GM21619 (cell line): ENCODE results near the gene CTNNA3.

ENCODE experiments used
- ATAC-seq: cut with Tn5 transposase; IDR thresholded peaks from one replicate; pipeline ENCODE4 v1.9.1; 2021; ENCODE audit not compliant: unreplicated experiment

Gene CTNNA3

DNA sequence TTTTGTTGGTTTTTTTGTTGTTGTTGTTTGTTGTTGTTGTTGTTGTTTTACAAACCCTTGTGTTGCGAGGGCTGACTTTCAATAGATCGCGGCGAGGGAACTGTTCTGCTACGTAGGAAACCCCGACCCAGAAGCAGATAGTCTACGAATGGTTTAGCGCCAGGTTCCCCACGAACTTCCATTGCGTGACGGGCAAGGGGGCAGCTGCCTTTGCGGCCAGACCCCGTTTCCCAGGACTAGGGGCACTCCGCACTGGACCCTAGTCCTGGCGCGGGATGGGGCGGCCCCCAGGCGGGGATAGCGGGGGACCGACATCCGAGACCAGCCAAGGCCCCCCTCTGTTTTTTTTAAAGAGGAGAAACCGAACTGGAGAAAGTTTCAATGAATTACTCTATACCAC, 650.6 kb downstream of the CTNNA3 start:
- ATAC-seq: no peak

DNA sequence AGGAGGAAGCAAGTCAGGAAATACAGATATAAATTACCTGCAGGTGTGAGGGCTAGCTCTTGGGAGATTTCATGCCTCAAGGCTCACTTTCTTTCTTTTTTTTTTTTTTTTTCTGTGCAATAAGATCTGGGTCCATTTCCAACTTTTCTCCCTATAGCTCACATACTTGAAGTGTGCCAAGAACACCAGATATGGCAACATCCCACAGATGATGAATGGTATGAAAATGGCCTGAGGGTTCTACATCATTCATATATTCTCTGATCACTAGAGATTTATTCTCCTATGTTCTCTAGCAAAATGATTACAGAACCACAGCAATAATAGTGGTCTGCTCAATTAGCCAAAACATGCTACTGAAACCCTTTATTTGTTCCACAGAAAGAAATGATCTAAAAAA, 653.0 kb downstream of the CTNNA3 start:
- no peak for ATAC-seq

GRCh38 chr10:67036808-67037207, 659.2 kb downstream of the CTNNA3 start:
- ATAC-seq: no peak

DNA sequence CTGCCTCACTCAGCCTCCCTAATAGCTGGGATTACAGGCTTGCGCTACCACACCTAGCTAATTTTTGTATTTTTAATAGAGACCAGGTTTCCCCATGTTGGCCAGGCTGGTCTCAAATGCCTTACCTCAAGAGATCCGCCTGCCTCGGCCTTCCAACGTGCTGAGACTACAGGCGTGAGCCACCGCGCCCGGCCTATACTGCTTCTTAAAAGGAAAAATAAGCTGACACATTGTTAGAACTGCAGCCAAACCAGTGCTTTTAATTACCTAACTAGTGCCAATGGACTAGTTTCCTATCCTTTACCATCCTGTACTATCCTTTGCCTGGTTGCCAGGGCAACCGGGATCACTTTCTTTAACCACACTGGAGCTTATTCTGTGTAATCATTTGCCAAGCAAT, 662.1 kb downstream of the CTNNA3 start:
- no peak for ATAC-seq

DNA sequence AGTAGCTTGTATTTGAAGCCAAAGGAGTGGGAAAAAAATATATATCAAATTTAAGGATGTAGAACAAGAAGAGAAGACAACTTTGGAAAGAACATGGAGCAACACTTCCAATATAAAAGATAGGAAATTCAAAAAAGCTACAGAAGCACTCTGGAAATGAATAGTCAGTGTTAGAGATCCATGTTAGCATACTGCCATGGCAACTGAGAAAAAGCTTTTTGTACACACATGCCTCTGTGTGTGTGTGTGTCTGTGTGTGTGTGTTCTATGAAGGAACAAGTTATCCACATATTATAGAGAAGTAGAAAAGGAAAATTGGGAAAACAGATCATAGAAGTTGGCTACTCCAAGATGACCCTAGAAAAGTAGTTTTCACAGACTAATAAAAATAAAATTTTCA, 673.9 kb downstream of the CTNNA3 start:
- no peak for ATAC-seq

DNA sequence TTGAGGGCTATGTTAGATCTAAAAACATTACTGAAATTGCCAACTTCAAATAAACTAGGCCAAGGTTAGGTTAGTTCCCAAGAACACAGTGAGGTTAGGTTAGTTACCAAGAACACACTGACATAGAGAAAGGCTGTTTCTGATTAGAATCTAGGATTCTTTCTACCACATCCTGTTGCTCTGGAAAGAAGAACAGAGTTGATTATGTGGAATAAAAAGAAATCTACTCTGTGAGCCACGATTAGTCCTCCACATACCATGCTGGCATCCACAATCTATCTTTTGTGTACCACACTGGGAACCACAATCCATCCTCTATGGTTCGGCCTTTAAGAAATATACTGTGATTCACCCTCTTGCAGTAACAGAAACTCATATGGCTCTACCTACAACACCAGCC, 678.8 kb downstream of the CTNNA3 start:
- ATAC-seq: no peak

GRCh38 chr10:67015225-67015624, 680.8 kb downstream of the CTNNA3 start:
- no peak for ATAC-seq

DNA sequence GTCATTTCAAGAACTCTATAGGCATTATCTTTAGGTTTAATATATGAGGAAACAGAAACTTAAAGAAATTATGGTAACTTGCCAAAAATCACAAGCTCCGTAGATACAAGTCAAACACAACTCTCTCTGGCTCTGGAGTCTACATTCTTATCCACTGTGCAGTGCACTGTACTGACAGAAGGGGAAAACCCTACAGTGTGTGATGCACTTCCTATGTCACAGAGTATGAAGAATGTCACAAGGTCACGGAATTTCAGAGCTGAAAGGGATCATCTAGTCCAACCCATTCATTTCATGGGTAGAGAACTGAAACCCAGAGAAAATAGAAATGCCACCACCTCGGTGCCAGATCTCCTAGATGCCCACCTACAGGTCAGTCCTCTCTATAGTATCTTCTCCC, 684.0 kb downstream of the CTNNA3 start:
- no peak for ATAC-seq

- no peak for ATAC-seq
Observed at GRCh38 chr10:67011480-67011879, 684.5 kb downstream of the CTNNA3 start.

- no peak for ATAC-seq
Observed at GRCh38 chr10:67005981-67006380, 690.0 kb downstream of the CTNNA3 start.

- no peak for ATAC-seq
Observed at GRCh38 chr10:67004690-67005089, 691.3 kb downstream of the CTNNA3 start.

DNA sequence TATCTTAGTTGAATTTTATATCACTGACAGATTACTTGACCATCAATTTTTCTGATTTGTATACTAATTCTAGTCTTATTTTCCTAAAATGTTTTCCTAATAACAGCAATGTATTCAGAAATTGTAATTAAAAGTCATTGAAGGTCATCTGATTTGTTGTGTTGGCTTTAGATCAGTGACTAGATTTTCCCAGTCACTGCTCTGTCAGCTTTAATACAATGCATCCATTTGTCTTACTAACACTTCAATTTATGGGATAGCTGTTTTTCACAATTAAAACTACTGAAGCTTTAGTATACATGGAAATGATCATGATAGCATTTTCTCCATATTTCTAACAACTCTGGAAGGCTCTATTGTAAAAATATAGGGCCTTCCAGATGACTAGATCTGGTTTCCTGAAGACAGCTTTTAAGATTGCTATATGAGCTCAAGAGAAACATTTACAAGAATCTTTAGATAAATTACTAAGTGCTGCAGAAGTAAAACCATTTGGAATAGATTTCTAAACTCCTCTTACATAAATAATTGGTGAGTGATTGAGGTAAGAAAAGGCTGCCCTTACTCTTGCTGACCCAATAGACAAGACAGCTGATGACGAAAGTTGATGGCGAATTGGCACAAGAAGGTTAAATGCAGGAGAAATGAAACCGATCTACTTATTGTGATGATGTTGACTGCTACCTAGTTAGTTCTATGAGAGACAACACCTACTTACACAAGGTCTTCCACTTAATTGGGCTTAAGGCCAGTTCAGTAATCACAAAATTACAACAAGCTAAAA, 696.0 kb downstream of the CTNNA3 start:
- no peak for ATAC-seq

GRCh38 chr10:66996996-66997395, 699.0 kb downstream of the CTNNA3 start:
- ATAC-seq: no peak

DNA sequence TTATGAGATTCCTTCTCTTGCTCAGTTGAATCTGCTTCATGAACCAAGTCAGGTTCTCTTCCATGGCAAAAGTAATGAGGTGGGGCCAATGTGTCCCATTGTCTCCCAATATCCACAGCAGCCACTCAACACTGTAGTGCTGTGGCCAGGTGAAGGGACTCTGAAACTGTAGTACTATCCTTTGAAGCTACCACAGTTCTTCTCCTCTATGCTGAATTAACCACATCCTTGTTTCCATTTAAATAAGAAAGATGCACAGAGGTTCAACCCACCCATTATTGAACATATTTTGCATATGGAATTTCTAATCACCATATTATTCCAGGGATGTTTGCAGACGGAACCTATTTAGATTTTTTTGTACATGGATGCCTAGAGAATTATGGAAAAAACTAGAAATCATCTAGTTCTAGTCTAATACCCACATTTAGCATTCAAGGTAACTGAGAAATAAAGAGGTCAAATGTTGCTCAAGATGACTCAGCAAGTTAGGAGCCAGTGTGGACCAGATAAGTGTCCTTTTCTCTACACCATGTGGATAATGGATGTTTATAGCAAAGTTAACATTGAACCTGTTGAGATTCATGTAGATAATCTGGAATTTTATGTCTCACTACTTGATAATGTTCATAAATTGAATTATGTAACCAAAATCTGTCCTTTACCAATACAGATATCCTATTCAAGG, 705.7 kb downstream of the CTNNA3 start:
- ATAC-seq: no peak

DNA sequence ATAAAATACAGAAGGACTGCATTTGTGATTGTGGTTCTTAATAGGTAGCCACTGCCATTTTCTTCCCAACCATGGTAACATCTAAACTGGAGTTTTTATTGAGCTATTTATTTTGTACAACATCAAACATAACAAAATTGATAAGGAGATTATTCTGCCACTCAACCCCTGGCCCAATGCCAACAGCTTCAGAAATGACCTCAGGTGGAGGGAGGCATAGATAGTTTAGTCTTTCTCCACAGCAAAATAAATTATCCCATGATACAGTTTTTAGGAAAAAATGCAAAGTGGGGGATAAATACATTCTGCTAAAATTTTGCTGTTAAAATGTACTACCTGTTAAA, 712.5 kb downstream of the CTNNA3 start:
- no peak for ATAC-seq

- no peak for ATAC-seq
Observed at GRCh38 chr10:66982792-66983474, 713.1 kb downstream of the CTNNA3 start.

DNA sequence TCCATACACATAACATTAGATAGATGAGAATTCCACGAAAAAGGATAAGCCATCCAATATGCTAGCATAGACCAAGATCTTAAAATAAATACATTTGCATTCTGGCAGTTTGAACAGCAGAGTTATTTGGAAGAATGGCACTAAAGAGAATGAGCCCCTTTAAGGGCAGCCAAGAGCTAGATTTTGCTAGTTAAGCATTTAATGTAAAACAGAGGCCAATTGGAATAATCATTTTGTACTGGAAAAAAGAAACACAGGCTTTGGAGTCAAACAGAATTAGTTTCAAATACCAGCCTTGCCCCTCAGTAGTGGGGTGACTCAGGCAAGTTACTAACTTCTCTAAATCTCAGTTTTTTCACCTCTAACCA, 714.0 kb downstream of the CTNNA3 start:
- no peak for ATAC-seq

DNA sequence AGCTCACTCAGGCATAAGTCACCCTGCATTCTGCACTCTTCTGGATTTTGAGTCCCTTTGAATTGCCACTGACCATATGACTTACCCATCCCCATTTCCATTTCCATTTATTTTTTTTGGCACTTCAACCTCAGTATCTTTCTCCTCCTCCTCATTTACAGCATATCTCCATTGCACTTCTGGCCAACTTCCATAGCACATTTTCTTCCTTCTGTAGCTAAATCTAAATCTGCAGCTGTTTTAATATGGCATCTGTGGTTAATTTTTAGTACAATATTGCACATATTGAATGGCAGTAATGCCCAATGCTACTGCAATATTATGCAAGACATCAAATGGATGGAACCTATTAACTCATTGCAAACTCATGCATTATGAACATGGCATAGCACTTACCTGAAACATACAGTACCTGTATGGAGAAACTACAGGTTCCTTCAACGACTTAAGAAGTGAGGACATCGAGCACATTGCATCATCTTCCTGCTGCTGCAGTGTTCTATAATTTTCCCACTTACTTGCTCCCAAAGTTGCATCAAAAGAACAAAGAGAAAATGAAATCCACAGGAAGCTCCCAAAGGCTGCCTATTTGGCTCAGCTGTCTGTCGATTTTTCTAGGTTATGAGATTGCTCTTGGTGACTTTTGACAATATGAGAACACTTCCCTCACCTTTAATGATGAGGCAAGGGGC, 714.5 kb downstream of the CTNNA3 start:
- ATAC-seq: no peak

DNA sequence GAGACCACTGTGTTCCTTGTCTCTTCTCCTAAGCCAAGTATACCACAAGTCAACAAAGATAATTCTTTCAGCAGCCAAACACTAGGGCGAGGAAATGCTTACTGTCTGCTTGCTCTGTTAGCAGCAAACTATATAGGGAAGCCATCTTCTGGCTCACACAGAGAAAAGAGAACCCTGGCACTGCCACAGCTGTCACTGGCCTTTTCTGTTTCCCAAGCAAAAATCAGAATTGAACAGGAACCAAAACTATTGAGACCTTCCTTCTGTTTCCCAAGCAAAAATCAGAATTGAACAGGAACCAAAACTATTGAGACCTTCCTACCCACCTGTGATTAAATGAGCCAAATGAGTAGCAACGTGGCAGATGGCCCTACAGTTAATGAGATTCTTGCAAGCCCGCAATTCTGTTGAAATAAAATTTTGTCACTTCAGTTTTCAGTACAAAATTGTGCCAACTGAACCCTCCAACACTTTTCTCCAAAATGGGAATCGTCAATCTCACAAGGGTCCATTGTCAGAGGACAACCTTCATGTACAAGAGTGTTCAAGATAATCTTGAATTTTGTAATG, 715.7 kb downstream of the CTNNA3 start:
- ATAC-seq: no peak

- no peak for ATAC-seq
Observed at GRCh38 chr10:66964946-66965345, 731.0 kb downstream of the CTNNA3 start.

- ATAC-seq: no peak
Observed at GRCh38 chr10:66958466-66958865, 737.5 kb downstream of the CTNNA3 start.
